ENCODE data around the gene PPIE.

Gene PPIE

DNA sequence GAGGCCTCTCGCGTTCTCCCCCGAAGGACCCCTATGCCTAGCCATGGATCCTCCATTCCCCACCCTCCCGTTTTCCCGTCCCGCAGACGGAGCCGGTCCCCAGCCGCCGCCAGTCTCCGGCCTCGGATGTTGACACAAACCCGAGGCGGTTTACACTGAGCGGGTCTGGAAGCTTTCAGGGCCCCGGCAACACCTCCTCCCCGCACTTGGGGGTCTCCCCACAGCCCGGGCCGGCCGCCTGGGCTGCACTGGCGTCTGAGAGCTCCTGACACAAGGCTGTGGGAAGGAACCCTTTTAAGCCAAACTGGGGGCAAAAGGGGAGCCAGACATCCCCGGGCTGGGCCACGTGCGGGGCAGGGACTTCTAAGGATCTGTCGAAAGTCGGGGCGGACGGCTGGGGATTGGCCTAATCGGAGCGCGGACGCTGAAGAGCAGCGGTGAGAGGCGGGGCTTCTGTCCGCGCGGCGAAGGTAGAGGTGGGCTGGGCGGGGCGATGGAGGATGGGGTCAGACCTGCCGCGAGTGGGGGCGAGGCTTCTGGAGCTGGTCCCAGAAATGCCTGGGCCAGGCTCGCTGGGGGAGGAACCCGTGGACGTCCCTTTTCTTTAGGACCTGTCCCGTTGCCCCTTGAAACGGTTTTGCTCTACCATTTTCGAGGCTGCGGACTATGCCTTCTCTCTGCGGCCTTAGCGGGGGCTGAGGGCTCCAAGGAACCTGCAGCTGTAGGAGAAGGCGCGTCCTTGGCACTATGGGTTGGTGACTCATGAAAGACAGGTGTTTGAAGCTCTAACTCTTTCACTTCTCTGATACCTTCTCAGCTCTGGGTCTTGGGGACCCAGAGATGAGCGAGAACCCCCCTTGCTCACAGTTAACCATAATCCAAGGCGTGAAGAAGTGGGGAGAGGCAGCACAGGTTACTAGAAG lies 46.3 kb upstream of the PPIE start:
- no peak for DNase-seq (ENCODE audit: low spot score)
- in situ Hi-C loops (cut with MboI; ENCODE audit: low pct_unique_long_range_greater_than_20kb, low sequenced_read_pairs, unreplicated experiment): no loop called here
- TF ChIP-seq, protein P1, sequence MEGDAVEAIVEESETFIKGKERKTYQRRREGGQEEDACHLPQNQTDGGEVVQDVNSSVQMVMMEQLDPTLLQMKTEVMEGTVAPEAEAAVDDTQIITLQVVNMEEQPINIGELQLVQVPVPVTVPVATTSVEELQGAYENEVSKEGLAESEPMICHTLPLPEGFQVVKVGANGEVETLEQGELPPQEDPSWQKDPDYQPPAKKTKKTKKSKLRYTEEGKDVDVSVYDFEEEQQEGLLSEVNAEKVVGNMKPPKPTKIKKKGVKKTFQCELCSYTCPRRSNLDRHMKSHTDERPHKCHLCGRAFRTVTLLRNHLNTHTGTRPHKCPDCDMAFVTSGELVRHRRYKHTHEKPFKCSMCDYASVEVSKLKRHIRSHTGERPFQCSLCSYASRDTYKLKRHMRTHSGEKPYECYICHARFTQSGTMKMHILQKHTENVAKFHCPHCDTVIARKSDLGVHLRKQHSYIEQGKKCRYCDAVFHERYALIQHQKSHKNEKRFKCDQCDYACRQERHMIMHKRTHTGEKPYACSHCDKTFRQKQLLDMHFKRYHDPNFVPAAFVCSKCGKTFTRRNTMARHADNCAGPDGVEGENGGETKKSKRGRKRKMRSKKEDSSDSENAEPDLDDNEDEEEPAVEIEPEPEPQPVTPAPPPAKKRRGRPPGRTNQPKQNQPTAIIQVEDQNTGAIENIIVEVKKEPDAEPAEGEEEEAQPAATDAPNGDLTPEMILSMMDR (IDR thresholded peaks at IDR 0.05; ENCODE audit: extremely low read depth, insufficient read depth, missing control alignments): no peak

DNA sequence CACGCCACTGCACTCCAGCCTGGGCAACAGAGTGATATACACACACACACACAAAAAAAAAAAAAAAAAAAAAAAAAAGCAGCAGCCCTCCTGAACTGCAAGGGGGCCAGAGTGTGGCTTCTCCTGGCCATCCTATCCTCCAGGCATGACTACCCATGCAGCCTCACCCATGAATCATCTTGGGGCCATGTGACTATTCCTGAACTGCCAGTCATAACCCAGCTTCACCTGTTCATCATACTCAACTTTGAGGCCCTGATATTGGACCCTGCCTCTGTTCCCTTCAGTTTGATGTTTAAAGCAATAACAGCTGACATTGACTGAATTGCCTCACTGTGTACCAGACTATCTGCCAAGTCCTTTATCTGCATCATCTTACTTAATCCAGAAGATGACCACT lies 44.7 kb upstream of the PPIE start:
- TF ChIP-seq, protein P1 (IDR thresholded peaks at IDR 0.05; ENCODE audit: extremely low read depth, insufficient read depth, missing control alignments): no peak
- DNase-seq (ENCODE audit: low spot score): no peak
- in situ Hi-C loops (cut with MboI; ENCODE audit: low pct_unique_long_range_greater_than_20kb, low sequenced_read_pairs, unreplicated experiment): no loop called here

DNA sequence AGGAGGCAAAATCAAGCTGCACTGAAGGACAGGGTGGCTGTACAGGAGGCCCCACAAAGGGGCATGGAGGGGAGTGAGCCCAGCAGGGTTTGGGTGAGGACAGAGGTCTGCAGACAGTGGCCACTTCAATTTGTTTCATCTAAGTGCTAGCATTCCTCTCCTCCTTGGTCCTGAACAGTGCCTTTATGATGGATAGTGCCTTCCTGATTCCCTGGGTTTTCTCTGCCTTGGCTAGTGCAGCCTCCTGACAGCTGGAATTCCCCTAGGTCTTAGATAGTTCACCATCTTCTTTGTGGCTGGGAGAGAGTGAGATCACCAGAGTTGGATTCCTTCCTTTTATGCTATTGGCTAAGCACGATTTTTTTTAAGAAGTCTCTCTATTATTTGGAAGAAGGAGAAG lies 43.7 kb upstream of the PPIE start:
- in situ Hi-C loops (cut with MboI; ENCODE audit: low pct_unique_long_range_greater_than_20kb, low sequenced_read_pairs, unreplicated experiment): no loop called here
- TF ChIP-seq, protein P1 (IDR thresholded peaks at IDR 0.05; ENCODE audit: extremely low read depth, insufficient read depth, missing control alignments): no peak
- no peak for DNase-seq (ENCODE audit: low spot score)

DNA sequence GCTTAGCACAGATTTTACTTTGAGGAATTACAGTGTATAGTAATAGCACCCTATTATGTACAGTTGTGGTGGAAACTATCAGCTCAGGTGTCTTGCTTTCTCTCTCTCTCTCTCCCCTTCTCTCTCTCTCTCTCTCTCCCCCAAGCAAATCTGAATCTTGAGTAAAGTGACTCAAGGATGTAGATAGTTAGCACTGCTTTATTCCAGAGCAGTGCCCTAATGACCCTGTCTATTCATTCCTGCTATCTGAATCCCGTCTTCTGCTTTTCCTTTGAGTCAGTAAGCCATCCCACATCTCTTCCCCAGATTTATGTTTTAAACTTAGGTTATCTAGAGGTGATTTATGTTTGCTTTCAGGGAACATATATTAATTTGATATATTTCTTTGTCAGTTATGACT lies 42.2 kb upstream of the PPIE start:
- no peak for DNase-seq (ENCODE audit: low spot score)
- in situ Hi-C loops (cut with MboI; ENCODE audit: low pct_unique_long_range_greater_than_20kb, low sequenced_read_pairs, unreplicated experiment): no loop called here
- TF ChIP-seq, protein P1 (IDR thresholded peaks at IDR 0.05; ENCODE audit: extremely low read depth, insufficient read depth, missing control alignments): no peak

DNA sequence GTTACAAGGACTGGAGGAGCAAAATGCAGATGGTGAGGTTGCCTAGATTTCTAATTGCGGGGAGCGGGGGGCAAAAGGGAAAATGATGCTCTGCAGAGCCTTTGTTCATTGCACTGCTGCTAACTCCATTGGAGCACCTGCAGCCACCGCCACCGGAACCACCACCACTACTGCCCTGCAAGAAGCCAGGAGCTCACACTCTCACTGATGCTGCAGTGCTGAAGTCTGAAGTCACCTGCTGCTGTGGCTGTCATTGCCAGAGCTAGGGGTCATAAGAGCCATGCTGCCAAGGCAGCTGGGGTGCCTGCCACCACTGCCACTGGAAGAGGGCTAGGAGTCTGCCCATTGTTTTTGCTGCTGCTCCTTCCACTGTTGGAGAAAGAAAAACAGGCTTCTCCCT lies 40.1 kb upstream of the PPIE start:
- TF ChIP-seq, protein P1 (IDR thresholded peaks at IDR 0.05; ENCODE audit: extremely low read depth, insufficient read depth, missing control alignments): no peak
- in situ Hi-C loops (cut with MboI; ENCODE audit: low pct_unique_long_range_greater_than_20kb, low sequenced_read_pairs, unreplicated experiment): no loop called here
- no peak for DNase-seq (ENCODE audit: low spot score)

DNA sequence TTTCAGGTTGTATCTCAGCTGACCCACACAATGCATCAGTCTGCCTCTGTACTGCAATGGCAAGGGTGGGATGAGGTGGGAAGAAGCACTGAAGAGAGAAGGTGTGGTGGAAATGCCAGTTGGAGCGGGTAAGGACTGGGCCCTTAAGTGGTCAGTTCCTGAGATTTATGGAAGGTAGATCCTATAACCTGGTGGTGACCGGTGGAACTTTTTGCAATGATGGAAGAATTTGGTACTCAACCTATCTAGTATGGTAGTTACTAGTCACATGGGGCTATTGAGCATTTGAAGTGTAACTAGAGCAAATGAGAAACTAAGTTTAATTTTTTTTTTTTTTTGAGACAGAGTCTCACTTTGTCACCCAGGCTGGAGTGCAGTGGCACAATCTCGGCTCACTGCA lies 39.3 kb upstream of the PPIE start:
- TF ChIP-seq, protein P1 (IDR thresholded peaks at IDR 0.05; ENCODE audit: extremely low read depth, insufficient read depth, missing control alignments): no peak
- DNase-seq (ENCODE audit: low spot score): no peak
- in situ Hi-C loops (cut with MboI; ENCODE audit: low pct_unique_long_range_greater_than_20kb, low sequenced_read_pairs, unreplicated experiment): no loop called here
